Measurements from ENCODE around the gene PROM1. TPM values are rescaled to one million over a fixed set of nuclear protein-coding genes. Genes with fewer than 3 reads are reported as not detected.
A peak's percentile ranks its signal among the peaks of the same experiment; 100 is the strongest.

The PROM1 gene
- total RNA-seq, 1 experiment from 2014 or later, result 0.27 TPM

DNA sequence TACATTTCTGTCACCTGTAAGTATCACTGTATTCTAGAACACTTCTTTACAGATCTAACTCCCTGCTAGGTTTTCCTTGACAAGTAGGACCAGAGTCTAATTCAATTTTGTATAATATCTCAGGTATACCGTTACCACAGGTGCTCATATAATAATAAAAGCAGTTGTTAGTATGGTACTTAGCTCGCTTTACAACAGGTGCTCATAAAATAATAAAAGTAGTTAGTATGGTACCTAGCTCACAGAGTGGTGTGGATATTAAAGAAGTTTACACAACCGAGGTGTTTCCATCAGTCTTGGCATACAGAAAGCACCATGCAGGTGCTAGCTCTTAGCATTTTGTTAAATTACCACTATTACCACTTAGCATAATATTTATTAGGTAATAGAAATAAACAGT, 88.0 kb downstream of the PROM1 start:
- no peak for DNase-seq (ENCODE audit: extremely low read depth, low read depth)

DNA sequence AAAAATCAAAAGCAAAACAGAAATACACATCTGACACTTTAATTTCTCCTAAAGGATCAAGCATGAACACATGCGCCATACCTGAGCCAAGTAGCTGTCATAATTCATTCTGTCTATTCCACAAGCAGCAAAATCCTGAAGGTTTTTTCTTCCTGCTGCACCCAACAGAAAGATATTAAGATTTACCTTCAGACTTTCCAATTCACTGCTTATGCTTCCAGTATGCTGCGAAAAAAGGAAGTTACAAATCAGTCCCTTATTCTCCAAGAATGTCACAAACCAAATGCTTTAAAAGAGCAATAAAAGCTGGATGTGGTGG, 91.7 kb downstream of the PROM1 start:
- no peak for DNase-seq (ENCODE audit: extremely low read depth, low read depth)

DNA sequence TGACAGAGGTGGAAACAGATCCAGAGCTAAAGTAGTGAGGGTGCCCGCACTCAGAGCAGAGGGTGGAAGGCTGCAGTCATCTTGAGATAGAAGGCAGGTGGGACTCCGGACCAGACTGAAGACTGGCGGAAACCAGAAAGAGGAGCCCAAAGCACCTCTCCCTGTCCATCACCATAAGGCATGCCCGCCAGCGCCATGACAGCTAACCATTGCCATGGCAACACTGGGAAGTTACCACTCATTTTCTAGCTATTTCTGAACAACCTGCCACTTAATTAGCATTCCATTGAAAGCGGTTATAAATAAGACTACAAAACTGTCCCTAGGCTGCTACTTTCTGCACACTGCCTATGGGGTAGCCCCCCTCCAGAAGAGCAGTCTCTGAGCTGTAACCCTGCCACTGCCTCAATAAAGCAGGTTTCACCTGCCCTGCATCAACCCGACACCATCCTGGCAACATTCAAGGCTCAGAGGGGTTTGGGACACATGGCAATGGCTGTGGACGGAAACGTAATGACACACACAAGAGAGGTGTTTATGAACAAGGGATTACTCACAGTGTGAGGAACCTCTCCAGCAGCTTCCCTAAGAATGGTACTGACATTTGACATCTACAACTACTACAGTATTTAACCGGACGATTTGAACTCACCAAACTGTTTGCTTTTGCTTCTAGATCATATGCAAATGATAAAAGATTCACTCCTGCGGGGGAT, 93.1 kb downstream of the PROM1 start:
- no peak for DNase-seq (ENCODE audit: extremely low read depth, low read depth)

DNA sequence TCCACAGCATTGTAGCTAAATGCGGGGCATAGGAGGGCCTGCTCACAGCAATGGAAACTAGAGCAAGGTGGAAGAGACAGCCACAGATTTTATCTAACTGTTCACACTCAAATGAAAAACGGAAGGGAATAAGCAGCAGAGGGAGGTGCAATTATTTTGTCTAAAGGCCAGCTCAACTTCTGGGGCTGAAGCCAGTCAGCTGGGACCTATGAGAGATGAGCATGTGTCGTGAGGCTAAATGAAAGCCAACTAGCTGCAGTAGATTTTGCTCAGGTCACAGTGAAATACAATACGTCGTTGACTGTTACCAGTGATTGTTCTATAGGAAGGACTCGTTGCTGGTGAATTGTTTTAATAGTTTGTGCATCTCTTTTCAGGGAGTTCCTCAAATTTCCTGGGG, 94.4 kb downstream of the PROM1 start:
- no peak for DNase-seq (ENCODE audit: extremely low read depth, low read depth)

DNA sequence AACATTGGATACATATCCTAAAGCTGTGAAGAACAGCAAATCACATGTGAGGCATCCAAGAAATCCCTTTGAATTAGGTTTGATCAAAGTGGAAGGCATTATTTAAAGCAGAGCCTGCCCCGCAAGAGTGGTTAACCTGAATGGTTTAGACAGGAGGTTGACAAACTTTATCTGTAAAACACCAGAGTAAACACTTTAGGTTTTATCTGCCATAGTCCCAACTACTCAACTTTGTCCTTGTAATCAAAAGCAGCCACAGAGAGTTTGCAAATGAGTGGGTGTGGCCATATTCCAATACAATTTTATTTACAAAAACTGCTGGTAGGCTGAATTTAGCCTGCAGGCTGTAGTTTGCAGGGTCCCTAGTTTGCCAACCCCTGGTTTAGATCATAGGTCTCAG, 95.6 kb downstream of the PROM1 start:
- DNase-seq (ENCODE audit: extremely low read depth, low read depth), result no peak

DNA sequence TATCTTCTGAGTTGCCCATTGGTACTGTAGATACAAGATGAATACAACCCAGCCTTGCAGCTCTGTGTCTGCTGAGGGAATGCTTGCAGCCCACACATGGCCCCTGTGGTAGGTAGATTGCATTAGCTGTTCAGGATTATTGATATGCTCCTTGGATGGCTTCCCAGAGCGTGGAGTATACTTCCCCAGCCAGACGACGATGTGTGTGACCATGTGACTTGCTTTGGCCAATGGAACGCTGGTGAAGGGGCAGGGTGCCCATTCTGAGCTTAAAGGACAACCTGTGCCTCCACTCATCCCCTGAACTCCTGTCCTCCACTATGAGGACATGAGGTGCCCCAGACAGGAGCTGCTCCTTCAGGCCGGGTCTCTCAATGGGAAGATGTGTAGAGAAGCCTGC, 96.9 kb downstream of the PROM1 start:
- DNase-seq (ENCODE audit: extremely low read depth, low read depth), result no peak

DNA sequence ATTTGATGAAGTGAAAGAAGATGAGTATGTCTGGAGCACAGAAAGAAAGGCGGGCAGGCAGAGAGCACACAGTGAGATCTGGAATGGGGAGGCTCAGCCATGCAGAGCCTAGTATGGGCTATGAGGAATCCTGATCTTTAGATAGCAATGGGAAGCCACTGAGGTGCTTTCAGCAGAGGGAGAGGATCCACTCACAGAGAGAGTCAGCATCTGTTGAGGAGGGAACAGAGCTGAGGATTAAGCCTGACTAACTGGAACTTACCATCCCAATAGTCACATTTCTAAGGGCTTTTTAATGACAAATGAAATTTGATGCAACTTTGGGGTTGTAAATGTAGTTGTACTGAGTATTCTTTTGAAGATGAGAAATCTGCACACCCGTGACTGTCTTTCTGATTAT, 100.2 kb downstream of the PROM1 start:
- DNase-seq (ENCODE audit: extremely low read depth, low read depth), result no peak

DNA sequence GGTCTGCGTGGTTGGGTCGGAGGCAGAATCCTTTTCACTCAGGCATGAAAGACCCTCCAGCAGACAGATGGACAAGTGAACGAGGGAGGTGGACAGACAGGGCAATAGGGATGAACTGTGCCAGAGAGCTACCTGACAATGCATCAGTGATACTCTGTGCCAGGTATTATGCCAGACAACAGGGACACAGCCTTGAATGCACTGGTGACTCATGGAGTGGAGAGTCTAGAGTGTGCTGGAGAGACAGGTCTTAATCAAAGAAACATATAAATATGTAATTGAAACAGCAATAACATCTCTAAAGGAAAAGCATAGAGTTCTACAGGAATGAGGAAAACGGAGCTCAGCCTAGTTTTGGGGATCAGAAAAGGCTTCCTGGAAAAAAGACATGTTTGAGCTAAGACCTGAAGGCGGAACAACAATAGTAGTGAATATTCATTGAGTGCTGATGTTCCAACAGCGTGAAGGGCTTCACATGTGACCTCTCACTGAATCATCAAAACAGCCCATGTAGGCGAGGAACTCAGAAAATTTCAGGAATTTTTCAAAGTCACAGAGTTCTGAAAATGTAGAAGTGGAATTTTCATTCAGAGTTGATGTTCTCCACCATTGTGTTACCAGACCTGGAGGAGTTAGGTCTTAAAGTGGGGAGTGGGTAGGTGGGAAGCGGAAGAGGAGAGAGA, 100.8 kb downstream of the PROM1 start:
- no peak for DNase-seq (ENCODE audit: extremely low read depth, low read depth)

DNA sequence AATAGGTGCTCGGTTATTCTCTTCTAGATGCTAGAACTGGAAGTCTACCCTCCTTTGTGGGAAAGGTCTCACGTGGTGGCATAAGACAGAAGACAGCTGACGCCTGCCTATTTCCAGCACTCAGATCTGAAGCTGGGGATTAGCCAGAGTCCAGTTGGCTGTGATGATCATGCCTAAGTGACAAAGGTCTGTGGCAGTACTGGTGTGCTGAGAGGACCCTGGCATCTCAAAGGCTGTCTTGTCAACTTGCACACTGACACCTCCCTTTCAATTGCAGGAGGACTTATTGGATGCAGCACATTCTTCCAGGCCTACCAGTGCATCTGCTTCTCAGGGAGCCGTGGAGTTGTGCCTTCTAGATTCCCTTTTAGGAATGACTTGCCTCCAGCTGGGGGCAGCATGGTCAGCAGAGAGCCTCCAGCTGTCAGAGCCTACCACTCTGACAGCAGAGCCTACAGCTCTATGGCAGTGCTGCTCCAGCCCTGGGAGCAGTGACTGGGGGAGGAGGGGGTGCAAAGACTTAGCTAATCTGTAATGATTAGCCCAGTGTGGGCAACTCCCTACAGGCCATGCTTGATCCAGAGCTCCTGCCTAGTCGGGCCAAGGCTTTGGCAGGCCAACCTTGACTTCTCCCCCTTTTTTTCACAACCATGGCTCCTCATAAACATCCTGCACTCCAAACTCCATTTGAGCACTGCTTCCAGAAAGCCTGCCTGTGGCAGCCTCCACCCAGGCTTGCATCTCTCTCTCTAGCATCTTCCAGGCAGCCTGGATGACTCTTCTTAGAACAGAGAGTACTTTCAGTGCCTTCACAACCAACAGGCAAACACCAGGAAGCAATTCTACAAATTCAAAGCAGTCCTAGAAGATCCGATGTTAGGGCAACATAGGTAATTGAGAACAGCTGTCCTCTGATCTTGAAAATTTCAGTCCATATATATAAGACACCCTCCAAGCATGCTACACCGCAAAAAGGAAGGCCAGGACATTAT, 107.1 kb downstream of the PROM1 start:
- no peak for DNase-seq (ENCODE audit: extremely low read depth, low read depth)

DNA sequence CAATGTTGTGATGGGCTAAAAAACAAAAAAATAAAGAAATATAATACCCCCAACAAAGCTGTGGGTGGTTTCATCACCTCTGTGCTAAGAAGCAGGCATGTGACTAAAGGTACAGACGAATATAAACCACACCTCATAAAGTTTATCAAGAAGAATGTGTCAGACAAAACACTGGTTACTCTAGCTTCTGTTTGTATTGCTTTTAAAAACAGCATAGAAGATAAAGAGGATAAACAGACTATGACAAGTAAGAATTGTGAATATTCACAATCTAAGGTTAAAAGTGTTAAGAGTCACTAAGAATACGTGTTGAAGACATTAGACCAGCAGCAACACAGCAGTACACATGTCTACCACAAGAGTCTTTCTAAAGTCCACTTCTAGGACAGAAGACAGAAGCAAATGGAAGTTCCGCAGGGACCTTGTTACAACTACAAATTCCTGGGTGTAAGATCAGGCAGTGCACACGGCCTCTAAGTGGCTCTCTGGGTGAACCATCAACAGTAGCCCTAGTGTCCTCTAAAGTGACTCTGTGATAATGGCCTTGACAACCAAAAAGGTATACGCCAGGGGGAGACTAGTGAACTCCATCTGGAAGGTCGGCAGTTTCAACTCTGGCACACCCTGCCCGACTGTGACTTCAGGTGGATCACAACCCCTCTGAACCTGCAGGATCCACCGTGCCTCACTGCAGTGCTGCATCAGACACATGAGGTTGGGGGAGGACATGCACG, 112.6 kb downstream of the PROM1 start:
- no peak for DNase-seq (ENCODE audit: extremely low read depth, low read depth)

DNA sequence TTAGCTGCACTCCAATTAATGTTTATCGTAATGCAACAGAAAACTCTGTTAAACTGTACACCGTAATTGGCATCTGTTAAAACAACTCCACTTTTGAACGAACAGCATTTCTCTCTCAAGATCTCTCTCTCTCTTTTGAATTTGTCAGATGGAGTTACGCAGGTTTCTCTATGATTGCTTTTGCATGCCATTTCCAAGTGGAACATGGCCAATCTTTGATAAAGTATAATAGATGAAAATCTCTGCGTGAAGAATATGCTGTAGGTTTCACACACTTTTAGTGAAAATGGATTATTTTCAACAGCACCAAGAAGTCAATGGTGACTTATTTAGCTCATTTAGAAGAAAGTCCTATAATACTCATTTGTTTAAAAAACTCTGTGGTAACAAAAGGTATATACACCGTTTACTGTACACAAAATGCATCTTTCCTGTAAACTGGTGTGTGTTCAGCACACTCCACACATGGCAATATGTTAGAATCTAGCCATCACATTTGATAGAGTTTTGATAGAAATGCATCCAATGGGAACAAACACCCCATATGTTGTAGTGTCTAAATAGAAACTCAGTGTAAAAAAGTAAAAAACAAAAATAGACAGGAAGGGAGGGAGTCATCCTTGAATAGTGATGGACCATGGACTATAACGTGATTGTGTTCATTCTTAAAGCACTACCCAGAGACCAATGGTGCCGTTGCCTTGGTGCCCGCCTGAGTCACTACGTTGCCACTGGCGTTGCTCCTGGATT, 115.1 kb downstream of the PROM1 start:
- DNase-seq (ENCODE audit: extremely low read depth, low read depth), result no peak

DNA sequence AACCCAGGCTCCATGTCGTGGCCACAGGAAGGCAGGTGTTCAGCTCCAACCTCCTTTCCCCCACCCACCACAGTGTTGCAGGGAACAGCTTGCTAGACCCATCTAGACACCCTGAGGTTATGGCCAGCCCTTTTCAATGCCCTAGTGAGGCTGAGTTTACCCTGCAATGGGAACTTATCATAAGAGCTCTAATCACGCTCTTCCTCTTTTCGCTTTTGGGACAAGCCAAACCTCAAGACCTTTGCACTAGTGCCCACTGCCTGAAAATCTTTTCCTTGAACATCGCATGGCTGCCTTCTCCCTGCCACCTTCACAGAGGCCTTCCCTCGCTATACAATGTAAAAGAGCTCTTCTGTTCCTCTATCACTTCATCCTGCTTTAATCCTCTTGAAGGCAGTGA, 118.5 kb downstream of the PROM1 start:
- DNase-seq (ENCODE audit: extremely low read depth, low read depth), result no peak

DNA sequence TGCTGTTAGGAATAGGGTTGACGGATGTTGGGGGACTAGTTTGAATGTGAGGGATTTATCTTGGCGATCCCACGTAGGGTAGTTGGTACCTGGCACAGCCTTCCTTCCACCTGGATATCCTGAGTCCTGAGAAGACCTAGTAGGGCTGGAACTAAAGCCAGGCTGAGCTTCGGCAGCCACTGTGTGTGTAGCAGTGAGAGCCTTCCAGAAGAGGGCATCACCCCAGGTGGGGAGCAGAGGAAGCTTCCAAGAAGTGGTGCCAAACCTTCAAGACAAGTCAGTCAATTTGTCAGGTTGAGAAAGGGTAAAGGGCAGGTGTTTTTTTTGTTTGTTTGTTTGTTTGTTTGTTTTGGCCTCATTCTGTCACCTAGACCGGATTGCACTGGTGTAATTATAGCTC, 119.7 kb downstream of the PROM1 start:
- DNase-seq (ENCODE audit: extremely low read depth, low read depth), result no peak

DNA sequence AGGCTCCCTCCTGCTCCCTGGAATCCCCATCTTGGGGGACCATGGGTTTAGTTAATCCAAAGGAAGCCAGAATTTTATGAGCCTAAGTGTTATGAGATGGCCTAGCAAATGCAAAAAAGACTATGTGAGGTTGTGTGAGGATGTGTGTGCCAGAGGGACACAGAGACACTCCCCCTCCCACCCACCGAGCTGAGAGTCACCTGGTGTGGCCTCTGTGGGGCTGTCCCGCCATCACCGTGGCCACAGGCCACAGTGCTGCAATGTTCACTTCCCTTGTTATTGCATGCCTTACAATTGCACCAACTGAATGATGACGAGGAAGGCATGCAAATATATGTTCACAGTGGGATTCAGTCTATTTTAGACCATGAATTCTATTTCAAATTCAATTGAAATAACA, 120.2 kb downstream of the PROM1 start:
- DNase-seq (ENCODE audit: extremely low read depth, low read depth), result no peak

DNA sequence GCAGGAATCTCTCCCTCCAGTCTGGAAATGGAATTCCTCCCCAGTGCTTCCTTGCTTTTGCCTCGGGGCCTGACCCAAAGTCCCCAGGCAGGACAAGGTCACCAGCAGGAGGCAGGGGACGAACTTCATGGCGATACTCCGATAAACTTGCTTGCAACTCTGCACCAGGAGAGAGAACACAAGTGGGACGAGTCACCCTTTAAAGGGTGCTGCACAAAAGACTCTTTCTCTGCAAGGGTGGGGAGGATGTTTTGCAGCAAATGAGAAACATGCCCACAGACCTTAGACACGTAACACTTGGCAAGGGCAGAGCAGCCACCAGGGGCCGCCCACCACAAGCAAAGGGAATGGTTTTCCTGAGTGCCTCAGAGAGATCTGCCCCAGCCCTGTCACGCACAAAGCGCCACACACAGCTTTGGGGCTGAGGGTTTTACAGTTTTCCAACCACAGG, 120.8 kb downstream of the PROM1 start, which contains the start of gene FGFBP2:
Gene FGFBP2, minus strand, starts transcription at position 175 of the 451 bp plus-strand sequence. Its CDS starts 46 bp downstream, at position 129.
- DNase-seq (ENCODE audit: extremely low read depth, low read depth), result peak; percentile 12

DNA sequence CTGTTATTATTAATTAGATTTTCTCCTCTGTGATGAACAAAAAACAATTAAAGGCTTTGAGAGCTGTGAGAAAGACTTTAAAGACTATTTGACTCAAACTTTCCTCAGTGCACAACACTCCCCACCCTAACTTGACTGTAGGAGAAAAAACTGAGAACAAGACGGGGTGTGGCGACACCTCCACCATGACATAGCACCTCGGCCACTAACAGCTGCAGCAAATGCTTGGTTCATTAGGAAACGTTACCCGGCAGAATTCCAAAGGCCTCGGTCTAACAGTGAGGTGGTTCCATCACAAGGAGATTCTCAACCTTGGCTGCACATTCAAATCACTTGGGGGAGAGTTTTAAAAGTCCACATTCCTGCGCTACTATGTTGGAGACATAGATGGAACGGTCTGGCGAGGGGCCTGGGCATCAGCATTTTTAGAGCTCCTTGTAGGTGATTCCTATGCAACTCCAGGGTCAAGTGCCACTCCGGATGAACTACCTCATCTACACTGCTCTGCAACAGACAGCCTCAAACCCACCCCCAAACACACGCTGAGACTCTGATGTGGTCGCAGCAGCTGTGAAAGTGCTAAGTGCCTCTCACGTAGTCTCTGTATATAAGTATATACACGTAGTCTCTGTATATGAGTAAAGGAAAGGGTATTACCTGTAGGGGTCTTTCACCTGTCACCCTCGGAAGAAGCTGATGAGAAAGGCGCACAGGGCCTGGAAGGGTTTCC, 121.9 kb downstream of the PROM1 start:
- no peak for DNase-seq (ENCODE audit: extremely low read depth, low read depth)

DNA sequence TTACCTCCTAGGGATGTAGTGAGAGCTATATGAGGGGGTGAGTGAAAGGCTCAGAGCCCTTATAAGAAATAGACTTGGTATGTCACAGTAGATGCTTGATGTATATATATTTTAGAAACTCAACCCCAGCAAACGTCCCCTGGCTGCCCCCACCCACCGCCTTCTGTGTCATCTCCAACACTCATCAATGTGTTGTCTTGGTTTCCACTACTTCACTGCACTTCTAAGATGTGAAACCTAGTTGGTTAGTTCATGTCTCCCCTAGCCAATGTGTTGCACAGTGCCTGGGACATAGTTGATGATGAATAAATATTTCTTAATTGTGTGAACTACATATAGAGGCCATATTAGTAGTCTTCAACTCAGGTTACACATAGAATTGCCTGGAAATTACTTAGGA, 125.3 kb downstream of the PROM1 start:
- no peak for DNase-seq (ENCODE audit: extremely low read depth, low read depth)

DNA sequence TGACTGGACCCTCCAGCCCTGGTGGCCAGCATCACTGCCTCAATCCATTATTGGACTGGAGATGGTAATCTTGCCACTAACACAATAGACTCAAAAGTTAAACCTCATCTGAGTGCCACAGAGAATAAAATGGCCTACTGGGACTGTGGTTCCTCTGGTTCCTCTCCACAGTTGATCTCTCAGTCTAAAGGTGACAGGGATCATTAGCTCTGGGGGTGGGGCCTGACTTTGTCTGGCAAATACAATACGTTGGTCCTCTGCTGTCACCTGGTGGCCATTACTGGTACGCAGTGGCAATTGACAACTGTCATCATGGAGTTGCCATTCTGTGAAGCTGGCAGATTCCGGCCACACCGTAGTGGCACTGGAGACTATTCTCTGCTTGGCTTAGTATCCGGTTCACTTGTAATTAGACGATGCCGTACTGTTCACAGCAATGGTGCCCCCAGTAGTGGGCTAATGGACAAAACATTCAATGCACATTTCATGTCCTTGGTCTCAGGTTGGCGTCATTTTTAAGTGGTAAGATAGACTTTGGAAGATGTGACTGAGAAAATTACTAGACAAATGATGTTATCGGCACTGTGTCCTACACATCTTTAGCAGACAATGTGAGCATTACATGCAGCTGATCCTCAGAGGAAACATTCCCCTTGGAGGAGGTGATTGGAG, 127.5 kb downstream of the PROM1 start:
- peak; percentile 79 for DNase-seq (ENCODE audit: extremely low read depth, low read depth)

DNA sequence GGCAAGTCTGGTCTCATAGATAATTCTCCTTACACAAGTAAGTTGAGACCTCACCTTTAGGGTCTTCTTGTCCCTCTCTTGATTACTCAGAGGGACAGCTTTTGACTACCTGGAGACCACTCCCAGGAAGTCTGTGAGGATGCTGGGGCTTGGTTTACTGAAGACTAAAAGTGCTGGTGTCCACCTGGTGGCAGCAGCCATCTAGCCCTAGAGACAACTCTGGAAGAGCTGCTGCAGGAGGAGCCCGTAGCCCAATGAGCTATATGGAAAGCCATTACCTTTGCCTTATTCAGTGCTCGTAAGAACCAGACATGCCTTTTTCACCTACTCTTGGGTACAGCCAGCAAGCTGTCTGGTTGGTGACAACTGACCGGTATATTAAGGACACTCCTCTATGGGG, 128.2 kb downstream of the PROM1 start:
- DNase-seq (ENCODE audit: extremely low read depth, low read depth), result no peak
